ENCODE results near the gene ROS1. TPM values are rescaled to one million over a fixed set of nuclear protein-coding genes. Genes with fewer than 3 reads are reported as not detected.

ROS1 gene
- total RNA-seq, 1 experiment from 2014 or later, result not detected

DNA sequence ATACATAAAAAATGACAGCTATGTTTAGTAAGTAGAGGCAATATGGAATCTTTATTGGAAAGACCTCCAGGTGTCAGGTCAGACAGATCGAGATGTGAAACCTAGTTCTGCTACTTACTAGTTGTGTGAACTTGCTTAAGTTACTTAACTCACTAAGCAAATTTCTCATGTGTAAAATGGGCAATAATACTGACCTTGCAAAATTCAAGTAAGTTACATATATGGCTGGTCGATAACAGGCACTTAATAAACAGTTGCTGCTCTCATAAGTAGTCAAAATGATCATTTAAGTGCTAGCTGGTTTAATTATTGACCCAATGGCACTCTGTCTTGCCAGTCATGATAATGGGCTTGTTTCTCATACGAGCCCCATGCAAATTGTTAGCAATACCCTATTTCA lies 114.4 kb downstream of the ROS1 start:
- Histone ChIP-seq H3K4ac (ENCODE audit: low read depth, low read length) (no peak overlapping the region), H3K79me2 (ENCODE audit: insufficient read depth, low read length) (no peaks in the 10 kb centered on the region), H3K27ac (ENCODE audit: insufficient read length, low read depth, low read length) (no peak overlapping the region), H3K4me2 (ENCODE audit: insufficient read depth, insufficient read length, low read length) (no peak overlapping the region), H4K8ac (replicated peaks; ENCODE audit: insufficient read length, low read depth, low read length) (no peak overlapping the region), H2AFZ (ENCODE audit: low read length) (no peak overlapping the region), H3K9me3 (ENCODE audit: control insufficient read depth, low read depth, low read length) (no peaks in the 10 kb centered on the region), H3T11ph (ENCODE audit: low read length) (no peak overlapping the region), H4K5ac (ENCODE audit: insufficient read length, low read depth, low read length) (no peak overlapping the region), H2BK120ac (ENCODE audit: low read depth, low read length, poor library complexity, severe bottlenecking) (no peak overlapping the region), H3K27me3 (ENCODE audit: insufficient read depth, low read length) (no peaks in the 10 kb centered on the region), H3K4me1 (ENCODE audit: insufficient read depth, low read length) (no peaks in the 10 kb centered on the region), H2BK15ac (ENCODE audit: low read depth, low read length) (no peak overlapping the region), H3K9ac (ENCODE audit: extremely low read depth, insufficient read length, low read length) (no peak overlapping the region), H4K20me1 (ENCODE audit: control insufficient read depth, insufficient read depth, insufficient read length) (no peaks in the 10 kb centered on the region), H3K56ac (ENCODE audit: insufficient read length, low read depth, low read length) (no peak overlapping the region), H2BK5ac (ENCODE audit: insufficient read length, low read length) (no peak overlapping the region), H3K14ac (ENCODE audit: insufficient read depth, low read length) (no peak overlapping the region), H3K23ac (ENCODE audit: insufficient read length, low read depth, low read length) (no peak overlapping the region), H2AK5ac (ENCODE audit: insufficient read length, low read length) (no peak overlapping the region), H3K18ac (ENCODE audit: insufficient read length, low read depth, low read length) (no peak overlapping the region), H3K79me1 (ENCODE audit: insufficient read depth, low read depth, low read length, poor library complexity, severe bottlenecking) (no peaks in the 10 kb centered on the region), H3K23me2 (ENCODE audit: insufficient read length, low read depth, low read length, poor library complexity, severe bottlenecking) (no peaks in the 10 kb centered on the region), H4K91ac (ENCODE audit: insufficient read length, low read depth, low read length) (no peak overlapping the region), H2BK12ac (ENCODE audit: insufficient read length, low read depth, low read length) (no peak overlapping the region), H2BK20ac (ENCODE audit: low read depth, low read length, poor library complexity, severe bottlenecking) (no peak overlapping the region)
- no CpG with 5 or more reads among the region's 3 CpGs for WGBS (ENCODE audit: extremely low coverage, insufficient read length, low lambda C conversion rate)
- H3K27ac Mint-ChIP-seq, result no peak overlapping the region
- H3K27me3 Mint-ChIP-seq (ENCODE audit: low read depth), result no peaks in the 10 kb centered on the region; the same call in 1 of the 2 replicates
- TF ChIP-seq CTCF (conservative IDR thresholded peaks at IDR 0.05), result no peak
- DNase-seq, result no peak
- no peaks in the 10 kb centered on the region for H3K9me3 Mint-ChIP-seq
- H3K4me1 Mint-ChIP-seq, result peaks cover 5 to 6% of the 10 kb centered on the region in 2 experiments
- H3K4me3 Mint-ChIP-seq, result no peak overlapping the region
- H3K36me3 Mint-ChIP-seq (ENCODE audit: insufficient read depth in 1 of 3, low read depth in 3 of 3), result no peaks in the 10 kb centered on the region
